ENCODE results near the gene P4HA2.

P4HA2 gene

GRCh38 chr5:132246806-132247205 lies 19.2 kb upstream of the P4HA2 start:
- no peaks in the 10 kb centered on the region for H3K36me3 ChIP-seq
- peaks cover 0 to 8% of the 10 kb centered on the region in 2 experiments for H3K4me1 ChIP-seq (ENCODE audit: control insufficient read depth in 1 of 2, insufficient read depth in 1 of 2, low read depth in 1 of 2, low read length in 1 of 2)
- no peaks in the 10 kb centered on the region for H3K9me3 ChIP-seq
- no peak overlapping the region for H3K4me3 ChIP-seq (ENCODE audit: low read depth in 1 of 2, low read length in 1 of 2)
- no peaks in the 10 kb centered on the region for H3K27me3 ChIP-seq
- no peak overlapping the region for H3K27ac ChIP-seq
- TF ChIP-seq CTCF (IDR thresholded peaks at IDR 0.05): no peak

- H3K36me3 ChIP-seq: no peaks in the 10 kb centered on the region
- H3K4me3 ChIP-seq (ENCODE audit: low read depth in 1 of 2, low read length in 1 of 2): no peak overlapping the region
- no peak overlapping the region for H3K27ac ChIP-seq
- H3K27me3 ChIP-seq: no peaks in the 10 kb centered on the region
- H3K9me3 ChIP-seq: no peaks in the 10 kb centered on the region
- H3K4me1 ChIP-seq (ENCODE audit: control insufficient read depth in 1 of 2, insufficient read depth in 1 of 2, low read depth in 1 of 2, low read length in 1 of 2): peaks cover 0 to 8% of the 10 kb centered on the region in 2 experiments
- TF ChIP-seq CTCF (IDR thresholded peaks at IDR 0.05): no peak
These were observed 17.9 kb upstream of the P4HA2 start for GRCh38 chr5:132245593-132245992.

DNA sequence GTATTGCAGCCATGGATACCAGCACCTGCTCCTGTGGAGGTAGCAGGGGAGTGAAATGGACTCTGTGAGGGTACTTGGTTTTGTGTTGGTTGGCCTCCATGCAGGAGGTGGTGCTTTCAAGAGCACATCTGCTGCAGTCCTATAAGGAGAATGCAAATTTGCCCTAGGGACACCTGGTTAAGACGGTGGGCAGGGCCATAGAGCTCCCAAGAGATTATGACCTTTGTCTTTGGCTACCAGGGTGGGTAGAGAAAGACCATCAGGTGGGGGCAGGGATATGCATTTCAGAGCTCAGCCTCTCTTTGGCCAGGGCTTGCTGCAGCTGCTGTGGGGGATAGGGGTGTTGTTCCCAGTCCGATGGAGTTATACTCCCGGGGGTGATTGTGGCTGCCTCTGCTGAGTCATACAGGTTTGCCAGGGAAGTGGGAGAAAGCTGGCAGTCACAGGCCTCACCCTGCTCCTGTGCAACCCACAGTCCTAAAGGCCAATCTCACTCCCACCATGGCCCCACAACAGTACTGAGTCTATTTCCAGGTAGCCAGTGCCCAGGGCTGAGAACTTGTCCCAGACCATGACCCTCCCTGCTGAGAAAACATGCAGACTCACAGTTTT lies 15.8 kb upstream of the P4HA2 start:
- no peaks in the 10 kb centered on the region for H3K27me3 ChIP-seq
- H3K4me3 ChIP-seq (ENCODE audit: low read depth in 1 of 2, low read length in 1 of 2): no peak overlapping the region
- H3K27ac ChIP-seq: no peak overlapping the region
- H3K36me3 ChIP-seq: no peaks in the 10 kb centered on the region
- TF ChIP-seq CTCF (IDR thresholded peaks at IDR 0.05): no peak
- peaks cover 0 to 5% of the 10 kb centered on the region in 2 experiments for H3K4me1 ChIP-seq (ENCODE audit: control insufficient read depth in 1 of 2, insufficient read depth in 1 of 2, low read depth in 1 of 2, low read length in 1 of 2)
- H3K9me3 ChIP-seq: no peaks in the 10 kb centered on the region

DNA sequence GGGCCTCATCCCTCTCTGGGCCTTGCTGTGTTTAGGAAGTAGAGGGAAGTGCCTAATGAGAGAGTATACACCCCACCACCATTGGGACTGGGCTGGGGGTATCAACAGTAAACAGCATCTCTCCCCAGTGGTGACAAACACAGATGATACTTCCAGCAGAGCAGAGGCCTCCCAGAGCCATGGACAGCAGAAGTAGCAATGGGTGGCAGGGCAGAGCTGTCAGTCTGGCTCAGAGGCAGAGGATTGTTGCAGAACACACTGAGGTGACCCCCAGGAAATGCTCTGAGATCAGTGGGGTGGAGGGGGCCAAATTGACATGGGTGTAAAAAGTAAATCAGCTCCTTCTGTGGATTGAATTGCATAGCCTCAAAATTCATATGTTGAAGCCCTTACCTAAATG lies 12.1 kb upstream of the P4HA2 start:
- H3K4me1 ChIP-seq (ENCODE audit: control insufficient read depth in 1 of 2, insufficient read depth in 1 of 2, low read depth in 1 of 2, low read length in 1 of 2): no peaks in the 10 kb centered on the region
- TF ChIP-seq CTCF (IDR thresholded peaks at IDR 0.05): no peak
- no peaks in the 10 kb centered on the region for H3K36me3 ChIP-seq
- no peak overlapping the region for H3K27ac ChIP-seq
- H3K4me3 ChIP-seq (ENCODE audit: low read depth in 1 of 2, low read length in 1 of 2): no peak overlapping the region
- H3K27me3 ChIP-seq: no peaks in the 10 kb centered on the region
- H3K9me3 ChIP-seq: no peaks in the 10 kb centered on the region

GRCh38 chr5:132238901-132239500 lies 11.3 kb upstream of the P4HA2 start:
- Histone ChIP-seq H3K9me3 (no peaks in the 10 kb centered on the region), H3K4me3 (ENCODE audit: low read depth in 1 of 2, low read length in 1 of 2) (no peak overlapping the region), H3K4me1 (ENCODE audit: control insufficient read depth in 1 of 2, insufficient read depth in 1 of 2, low read depth in 1 of 2, low read length in 1 of 2) (no peaks in the 10 kb centered on the region), H3K27ac (no peak overlapping the region), H3K36me3 (no peaks in the 10 kb centered on the region), H3K27me3 (no peaks in the 10 kb centered on the region)
- TF ChIP-seq CTCF (IDR thresholded peaks at IDR 0.05): no peak
